Measurements from ENCODE around the gene TMEM181.

TMEM181 gene

GRCh38 chr6:158564243-158565121 lies 4.6 kb downstream of the TMEM181 start:
- Histone ChIP-seq H3K36me3 (ENCODE audit: control insufficient read depth in 2 of 2, insufficient read depth in 2 of 2, low read length in 2 of 2) (no peaks in the 10 kb centered on the region), H3K9me3 (ENCODE audit: control insufficient read depth in 2 of 2, low read length in 2 of 2) (no peaks in the 10 kb centered on the region), H3K4me1 (ENCODE audit: control insufficient read depth, insufficient read depth, low read length) (peaks cover 16% of the 10 kb centered on the region), H3K9ac (ENCODE audit: low read length in 2 of 2) (no peak overlapping the region), H3K27ac (ENCODE audit: low read length) (no peak overlapping the region), H3K27me3 (ENCODE audit: control insufficient read depth in 1 of 2, insufficient read depth in 2 of 2, low read length in 2 of 2) (no peaks in the 10 kb centered on the region), H3K4me3 (ENCODE audit: low read length in 2 of 2) (no peak overlapping the region)

- H3K4me1 ChIP-seq (ENCODE audit: control insufficient read depth, insufficient read depth, low read length): peaks cover 15% of the 10 kb centered on the region
- no peaks in the 10 kb centered on the region for H3K9me3 ChIP-seq (ENCODE audit: control insufficient read depth in 2 of 2, low read length in 2 of 2)
- H3K4me3 ChIP-seq (ENCODE audit: low read length in 2 of 2): no peak overlapping the region
- H3K9ac ChIP-seq (ENCODE audit: low read length in 2 of 2): no peak overlapping the region
- no peaks in the 10 kb centered on the region for H3K27me3 ChIP-seq (ENCODE audit: control insufficient read depth in 1 of 2, insufficient read depth in 2 of 2, low read length in 2 of 2)
- H3K27ac ChIP-seq (ENCODE audit: low read length): no peak overlapping the region
- H3K36me3 ChIP-seq (ENCODE audit: control insufficient read depth in 2 of 2, insufficient read depth in 2 of 2, low read length in 2 of 2): no peaks in the 10 kb centered on the region
Observed at GRCh38 chr6:158565122-158565429, 5.2 kb downstream of the TMEM181 start.

GRCh38 chr6:158565482-158566040 lies 5.7 kb downstream of the TMEM181 start:
- Histone ChIP-seq H3K27me3 (ENCODE audit: control insufficient read depth in 1 of 2, insufficient read depth in 2 of 2, low read length in 2 of 2) (no peaks in the 10 kb centered on the region), H3K27ac (ENCODE audit: low read length) (no peak overlapping the region), H3K4me1 (ENCODE audit: control insufficient read depth, insufficient read depth, low read length) (peaks cover 15% of the 10 kb centered on the region), H3K9me3 (ENCODE audit: control insufficient read depth in 2 of 2, low read length in 2 of 2) (no peaks in the 10 kb centered on the region), H3K36me3 (ENCODE audit: control insufficient read depth in 2 of 2, insufficient read depth in 2 of 2, low read length in 2 of 2) (no peaks in the 10 kb centered on the region), H3K4me3 (ENCODE audit: low read length in 2 of 2) (no peak overlapping the region), H3K9ac (ENCODE audit: low read length in 2 of 2) (no peak overlapping the region)

GRCh38 chr6:158566207-158566818 lies 6.4 kb downstream of the TMEM181 start:
- Histone ChIP-seq H3K9ac (ENCODE audit: low read length in 2 of 2) (no peak overlapping the region), H3K9me3 (ENCODE audit: control insufficient read depth in 2 of 2, low read length in 2 of 2) (no peaks in the 10 kb centered on the region), H3K4me3 (ENCODE audit: low read length in 2 of 2) (no peak overlapping the region), H3K27ac (ENCODE audit: low read length) (no peak overlapping the region), H3K27me3 (ENCODE audit: control insufficient read depth in 1 of 2, insufficient read depth in 2 of 2, low read length in 2 of 2) (no peaks in the 10 kb centered on the region), H3K36me3 (ENCODE audit: control insufficient read depth in 2 of 2, insufficient read depth in 2 of 2, low read length in 2 of 2) (no peaks in the 10 kb centered on the region), H3K4me1 (ENCODE audit: control insufficient read depth, insufficient read depth, low read length) (peaks cover 8% of the 10 kb centered on the region)

GRCh38 chr6:158567152-158567551 lies 7.3 kb downstream of the TMEM181 start:
- H3K4me1 ChIP-seq (ENCODE audit: control insufficient read depth, insufficient read depth, low read length): peaks cover under 1% of the 10 kb centered on the region
- peaks cover 0 to 3% of the 10 kb centered on the region in 2 donors for H3K36me3 ChIP-seq (ENCODE audit: control insufficient read depth in 2 of 2, insufficient read depth in 2 of 2, low read length in 2 of 2)
- H3K27ac ChIP-seq (ENCODE audit: low read length): no peak overlapping the region
- no peaks in the 10 kb centered on the region for H3K9me3 ChIP-seq (ENCODE audit: control insufficient read depth in 2 of 2, low read length in 2 of 2)
- H3K27me3 ChIP-seq (ENCODE audit: control insufficient read depth in 1 of 2, insufficient read depth in 2 of 2, low read length in 2 of 2): no peaks in the 10 kb centered on the region
- no peak overlapping the region for H3K9ac ChIP-seq (ENCODE audit: low read length in 2 of 2)
- H3K4me3 ChIP-seq (ENCODE audit: low read length in 2 of 2): no peak overlapping the region

- no peak overlapping the region for H3K9ac ChIP-seq (ENCODE audit: low read length in 2 of 2)
- H3K27ac ChIP-seq (ENCODE audit: low read length): no peak overlapping the region
Observed at GRCh38 chr6:158567871-158568401, 8.0 kb downstream of the TMEM181 start.

GRCh38 chr6:158568549-158568948 lies 8.7 kb downstream of the TMEM181 start:
- Histone ChIP-seq H3K36me3 (ENCODE audit: control insufficient read depth in 2 of 2, insufficient read depth in 2 of 2, low read length in 2 of 2) (peaks cover 0 to 3% of the 10 kb centered on the region in 2 donors), H3K4me3 (ENCODE audit: low read length in 2 of 2) (no peak overlapping the region), H3K9ac (ENCODE audit: low read length in 2 of 2) (no peak overlapping the region), H3K4me1 (ENCODE audit: control insufficient read depth, insufficient read depth, low read length) (no peaks in the 10 kb centered on the region), H3K27ac (ENCODE audit: low read length) (no peak overlapping the region), H3K27me3 (ENCODE audit: control insufficient read depth in 1 of 2, insufficient read depth in 2 of 2, low read length in 2 of 2) (no peaks in the 10 kb centered on the region), H3K9me3 (ENCODE audit: control insufficient read depth in 2 of 2, low read length in 2 of 2) (no peaks in the 10 kb centered on the region)

More at GRCh38 chr6:158567871-158568401, 8.0 kb downstream of the TMEM181 start:
- Histone ChIP-seq H3K27me3 (ENCODE audit: control insufficient read depth in 1 of 2, insufficient read depth in 2 of 2, low read length in 2 of 2) (no peaks in the 10 kb centered on the region), H3K4me1 (ENCODE audit: control insufficient read depth, insufficient read depth, low read length) (no peaks in the 10 kb centered on the region), H3K4me3 (ENCODE audit: low read length in 2 of 2) (no peak overlapping the region), H3K9me3 (ENCODE audit: control insufficient read depth in 2 of 2, low read length in 2 of 2) (no peaks in the 10 kb centered on the region), H3K36me3 (ENCODE audit: control insufficient read depth in 2 of 2, insufficient read depth in 2 of 2, low read length in 2 of 2) (peaks cover 0 to 3% of the 10 kb centered on the region in 2 donors)

- no peak overlapping the region for H3K27ac ChIP-seq (ENCODE audit: low read length)
- no peak overlapping the region for H3K9ac ChIP-seq (ENCODE audit: low read length in 2 of 2)
- H3K36me3 ChIP-seq (ENCODE audit: control insufficient read depth in 2 of 2, insufficient read depth in 2 of 2, low read length in 2 of 2): peaks cover 0 to 3% of the 10 kb centered on the region in 2 donors
- H3K4me1 ChIP-seq (ENCODE audit: control insufficient read depth, insufficient read depth, low read length): no peaks in the 10 kb centered on the region
- no peaks in the 10 kb centered on the region for H3K9me3 ChIP-seq (ENCODE audit: control insufficient read depth in 2 of 2, low read length in 2 of 2)
- H3K27me3 ChIP-seq (ENCODE audit: control insufficient read depth in 1 of 2, insufficient read depth in 2 of 2, low read length in 2 of 2): no peaks in the 10 kb centered on the region
- H3K4me3 ChIP-seq (ENCODE audit: low read length in 2 of 2): no peak overlapping the region
Observed at GRCh38 chr6:158569036-158569435, 9.1 kb downstream of the TMEM181 start.

GRCh38 chr6:158570681-158570962 lies 10.7 kb downstream of the TMEM181 start:
- no peaks in the 10 kb centered on the region for H3K9me3 ChIP-seq (ENCODE audit: control insufficient read depth in 2 of 2, low read length in 2 of 2)
- no peak overlapping the region for H3K27ac ChIP-seq (ENCODE audit: low read length)
- H3K36me3 ChIP-seq (ENCODE audit: control insufficient read depth in 2 of 2, insufficient read depth in 2 of 2, low read length in 2 of 2): peaks cover 0 to 3% of the 10 kb centered on the region in 2 donors
- H3K4me3 ChIP-seq (ENCODE audit: low read length in 2 of 2): no peak overlapping the region
- H3K27me3 ChIP-seq (ENCODE audit: control insufficient read depth in 1 of 2, insufficient read depth in 2 of 2, low read length in 2 of 2): no peaks in the 10 kb centered on the region
- no peaks in the 10 kb centered on the region for H3K4me1 ChIP-seq (ENCODE audit: control insufficient read depth, insufficient read depth, low read length)
- H3K9ac ChIP-seq (ENCODE audit: low read length in 2 of 2): no peak overlapping the region

- no peaks in the 10 kb centered on the region for H3K27me3 ChIP-seq (ENCODE audit: control insufficient read depth in 1 of 2, insufficient read depth in 2 of 2, low read length in 2 of 2)
- no peaks in the 10 kb centered on the region for H3K9me3 ChIP-seq (ENCODE audit: control insufficient read depth in 2 of 2, low read length in 2 of 2)
- no peak overlapping the region for H3K9ac ChIP-seq (ENCODE audit: low read length in 2 of 2)
- H3K36me3 ChIP-seq (ENCODE audit: control insufficient read depth in 2 of 2, insufficient read depth in 2 of 2, low read length in 2 of 2): peaks cover 0 to 3% of the 10 kb centered on the region in 2 donors
- no peaks in the 10 kb centered on the region for H3K4me1 ChIP-seq (ENCODE audit: control insufficient read depth, insufficient read depth, low read length)
- H3K27ac ChIP-seq (ENCODE audit: low read length): no peak overlapping the region
- no peak overlapping the region for H3K4me3 ChIP-seq (ENCODE audit: low read length in 2 of 2)
Observed at GRCh38 chr6:158571826-158572652, 12.1 kb downstream of the TMEM181 start.

Data from stomach smooth muscle (tissue), 2 donors.